Mesenchymal stem cell (in vitro differentiated cells and primary cell): Measurements from ENCODE around the gene TMX4. TPM values are rescaled to one million over a fixed set of nuclear protein-coding genes. Genes with fewer than 3 reads are reported as not detected.
A peak's percentile ranks its signal among the peaks of the same experiment; 100 is the strongest.

ENCODE experiments used
- DNase-seq: peaks from one replicate; pipeline ENCODE4 v3.0.0-alpha.2; 2013
- H2AFZ ChIP-seq: one replicate; pipeline ENCODE4 v1.6.1; 2013; ENCODE audit warnings: low read depth, mild to moderate bottlenecking, control low read depth, inconsistent platforms, low read length, moderate library complexity
- H2AK5ac ChIP-seq: 2 replicates; pipeline ENCODE4 v1.6.1; 2013; ENCODE audit warnings: low read length, moderate library complexity, mild to moderate bottlenecking, inconsistent platforms; ENCODE audit not compliant: severe bottlenecking
- H2BK120ac ChIP-seq: one replicate; pipeline ENCODE4 v1.6.1; 2013; ENCODE audit warnings: low read depth, mild to moderate bottlenecking, inconsistent platforms, low read length, moderate library complexity
- H2BK12ac ChIP-seq, 2 experiments: one replicate each; pipeline ENCODE4 v1.6.1; 2013; ENCODE audit warnings: inconsistent platforms in 2 of 2, low read length in 2 of 2, mild to moderate bottlenecking in 2 of 2, moderate library complexity in 2 of 2, control low read depth in 1 of 2
- H2BK15ac ChIP-seq: one replicate; pipeline ENCODE4 v1.6.1; 2013; ENCODE audit warnings: mild to moderate bottlenecking, low read depth, inconsistent platforms; ENCODE audit not compliant: poor library complexity, severe bottlenecking
- H2BK5ac ChIP-seq: 2 replicates; pipeline ENCODE4 v1.6.1; 2013; ENCODE audit warnings: low read depth, mild to moderate bottlenecking, low read length, control low read depth, inconsistent platforms; ENCODE audit not compliant: poor library complexity, severe bottlenecking
- H3K14ac ChIP-seq, 2 experiments: one replicate each; pipeline ENCODE4 v1.6.1; 2013; ENCODE audit warnings: inconsistent platforms in 2 of 2, low read length in 2 of 2, control low read depth in 1 of 2, mild to moderate bottlenecking in 1 of 2, moderate library complexity in 1 of 2
- H3K18ac ChIP-seq, 2 experiments: one replicate each; pipeline ENCODE4 v1.6.1; 2013; ENCODE audit warnings: inconsistent platforms in 2 of 2, low read length in 2 of 2, control low read depth in 1 of 2, low read depth in 1 of 2, mild to moderate bottlenecking in 1 of 2
- H3K23ac ChIP-seq, 2 experiments: one replicate each; pipeline ENCODE4 v1.6.1; 2013; ENCODE audit warnings: inconsistent platforms in 2 of 2, low read length in 2 of 2, mild to moderate bottlenecking in 2 of 2, moderate library complexity in 2 of 2, control low read depth in 1 of 2
- H3K27ac ChIP-seq: 2 replicates; pipeline ENCODE4 v1.5.1; 2013; ENCODE audit warnings: mild to moderate bottlenecking, moderate library complexity, low read length, control low read depth, inconsistent platforms; ENCODE audit not compliant: poor library complexity, severe bottlenecking
- H3K27me3 ChIP-seq, 2 experiments: 2 replicates each; pipeline versions ENCODE4 v1.6.1 to v1.7.0; 2013; ENCODE audit warnings: low read length in 2 of 2, mild to moderate bottlenecking in 2 of 2, moderate library complexity in 2 of 2, control low read depth in 1 of 2, inconsistent platforms in 1 of 2; ENCODE audit not compliant: control insufficient read depth in 1 of 2, insufficient read depth in 1 of 2
- H3K36me3 ChIP-seq, 2 experiments: 2 replicates each; pipeline versions ENCODE4 v1.6.1 to v1.7.0; 2013; ENCODE audit warnings: low read length in 2 of 2, control low read depth in 1 of 2, inconsistent platforms in 1 of 2, low read depth in 1 of 2, mild to moderate bottlenecking in 1 of 2; ENCODE audit not compliant: insufficient read depth in 2 of 2, control insufficient read depth in 1 of 2
- H3K4ac ChIP-seq, 2 experiments: one replicate each; pipeline ENCODE4 v1.6.1; 2013; ENCODE audit warnings: inconsistent platforms in 2 of 2, low read length in 2 of 2, mild to moderate bottlenecking in 2 of 2, moderate library complexity in 2 of 2, control low read depth in 1 of 2, low read depth in 1 of 2
- H3K4me1 ChIP-seq: 2 replicates; pipeline ENCODE4 v1.6.1; 2013; ENCODE audit warnings: low read depth, low read length, control low read depth; ENCODE audit not compliant: control insufficient read depth, insufficient read depth
- H3K4me2 ChIP-seq: 2 replicates; pipeline ENCODE4 v1.6.1; 2013; ENCODE audit warnings: low read length, mild to moderate bottlenecking, inconsistent platforms; ENCODE audit not compliant: poor library complexity, severe bottlenecking
- H3K4me3 ChIP-seq, 2 experiments: 2 replicates each; pipeline versions ENCODE4 v1.5.1 to v1.7.0; 2013; ENCODE audit warnings: low read length in 2 of 2, mild to moderate bottlenecking in 2 of 2, control low read depth in 1 of 2, low read depth in 1 of 2; ENCODE audit not compliant: insufficient read depth in 1 of 2
- H3K79me1 ChIP-seq: replicated peaks from 2 replicates; pipeline ENCODE4 v1.6.1; 2013; ENCODE audit warnings: mild to moderate bottlenecking, control low read depth, low read length, inconsistent platforms; ENCODE audit not compliant: poor library complexity, severe bottlenecking
- H3K9ac ChIP-seq: 2 replicates; pipeline ENCODE4 v1.7.0; 2013; ENCODE audit warnings: mild to moderate bottlenecking, low read length, moderate library complexity
- H3K9me3 ChIP-seq: 2 replicates; pipeline ENCODE4 v1.7.0; 2013; ENCODE audit warnings: mild to moderate bottlenecking, low read length; ENCODE audit not compliant: control insufficient read depth
- H4K8ac ChIP-seq: one replicate; pipeline ENCODE4 v1.6.1; 2013; ENCODE audit warnings: inconsistent platforms, mild to moderate bottlenecking, low read length, moderate library complexity
- H4K91ac ChIP-seq: one replicate; pipeline ENCODE4 v1.6.1; 2013; ENCODE audit warnings: mild to moderate bottlenecking, low read length, inconsistent platforms
- WGBS: methylation state at CpG from one replicate; pipeline ENCODE4 v1.1.7; 2013; ENCODE audit warnings: mixed read lengths; 5-methylcytosine and 5-hydroxymethylcytosine counted together
- polyA plus RNA-seq, 2 experiments: library from polyadenylated mRNA; stranded (reverse); fragments of 200-250 nt; gene quantifications; one replicate each; pipeline ENCODE4 v1.2.3, GENCODE V29; 2013

Gene TMX4
- polyA plus RNA-seq (2013, experiment 1 of 2) = 28.8 TPM
- polyA plus RNA-seq (2013, experiment 2 of 2) = 29.2 TPM

DNA sequence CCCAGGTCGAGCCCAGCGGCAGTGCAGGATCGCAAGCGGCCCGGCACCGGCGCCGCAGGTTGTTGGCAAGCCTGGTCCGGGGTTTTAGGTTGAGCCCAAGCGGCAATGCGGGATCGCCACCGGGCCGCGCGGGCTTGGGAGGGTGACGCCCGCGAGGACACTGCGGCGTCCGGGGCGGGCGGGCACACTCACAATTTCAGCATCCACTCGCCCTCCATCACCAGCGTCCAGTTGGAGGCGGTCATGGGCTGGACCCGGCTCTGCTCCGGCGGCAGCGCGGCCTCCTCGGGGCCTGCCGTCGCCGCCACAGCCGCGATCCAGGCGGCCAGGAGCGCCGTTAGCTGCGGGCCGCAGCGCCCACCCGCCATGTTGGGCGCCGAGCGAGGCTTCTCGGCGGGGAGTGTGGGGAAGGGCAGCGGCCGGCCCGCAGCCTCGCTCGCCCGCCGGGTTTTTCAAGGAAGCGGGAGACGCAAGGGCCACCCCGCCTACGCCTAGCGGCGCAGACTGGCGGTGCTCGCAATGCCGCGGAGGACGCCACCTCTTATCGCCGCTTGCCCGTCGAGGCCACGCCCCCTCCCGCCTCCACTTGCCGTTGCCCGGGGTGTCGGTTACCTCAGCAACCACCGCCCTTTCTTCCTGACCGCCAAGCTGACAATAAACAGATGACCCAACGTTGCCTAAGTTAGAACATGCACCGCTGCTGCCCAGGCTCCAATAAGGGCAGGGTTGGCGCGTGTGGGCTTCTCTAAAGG is at the start of gene TMX4:
TSS of gene TMX4 (minus strand) at position 516 of the 752 bp plus-strand sequence. CDS start at position 368, 148 bp downstream.
- H3K4ac ChIP-seq = peak within 1 kb of the TSS; percentile 93 to 97
- H2BK120ac ChIP-seq = peak within 1 kb of the TSS; percentile 91
- H2BK12ac ChIP-seq = peak within 1 kb of the TSS; percentile 50 to 63
- no peak within 1 kb of the TSS for H2AK5ac ChIP-seq
- H3K36me3 ChIP-seq = no peaks in the 10 kb centered on the region
- peak; percentile 97 for DNase-seq
- H3K27ac ChIP-seq = peak within 1 kb of the TSS; percentile 57
- peak within 1 kb of the TSS; percentile 27 to 98 for H3K14ac ChIP-seq
- H4K8ac ChIP-seq = peak within 1 kb of the TSS; percentile 83
- H2AFZ ChIP-seq = peak within 1 kb of the TSS; percentile 84
- H3K27me3 ChIP-seq = no peaks in the 10 kb centered on the region
- no peaks in the 10 kb centered on the region for H3K9me3 ChIP-seq
- peak within 1 kb of the TSS; percentile 98 for H4K91ac ChIP-seq
- peak within 1 kb of the TSS in 1 of 2 experiments; percentile 46 for H3K23ac ChIP-seq
- peaks cover 2% of the 10 kb centered on the region for H3K4me1 ChIP-seq
- peak within 1 kb of the TSS; percentile 93 for H3K9ac ChIP-seq
- peak within 1 kb of the TSS; percentile 49 for H2BK15ac ChIP-seq
- H2BK5ac ChIP-seq = peak within 1 kb of the TSS; percentile 83
- peak within 1 kb of the TSS; percentile 93 for H3K4me2 ChIP-seq
- WGBS = under 1% methylated on average over 70 of the region's 83 CpGs
- H3K18ac ChIP-seq = peak within 1 kb of the TSS; percentile 99
- H3K4me3 ChIP-seq = peak within 1 kb of the TSS; percentile 86 to 88
- H3K79me1 ChIP-seq = peaks cover 8% of the 10 kb centered on the region

GRCh38 chr20:8067082-8067481 is 47.5 kb upstream of the TMX4 start:
- Histone ChIP-seq H2AK5ac (no peak overlapping the region), H2BK120ac (no peak overlapping the region), H4K91ac (no peak overlapping the region), H3K79me1 (no peaks in the 10 kb centered on the region), H2BK15ac (no peak overlapping the region), H3K27ac (no peak overlapping the region), H2AFZ (no peak overlapping the region), H3K4me1 (no peaks in the 10 kb centered on the region), H3K18ac (no peak overlapping the region), H3K23ac (no peak overlapping the region), H3K9me3 (no peaks in the 10 kb centered on the region), H3K4me2 (no peak overlapping the region), H3K9ac (no peak overlapping the region), H3K27me3 (no peaks in the 10 kb centered on the region), H2BK12ac (no peak overlapping the region), H3K4ac (no peak overlapping the region), H3K14ac (no peak overlapping the region), H2BK5ac (no peak overlapping the region), H3K4me3 (no peak overlapping the region), H3K36me3 (no peaks in the 10 kb centered on the region), H4K8ac (no peak overlapping the region)
- WGBS = no CpG with 5 or more reads among the region's 5 CpGs
- DNase-seq = no peak

GRCh38 chr20:8066662-8067061 is 47.1 kb upstream of the TMX4 start:
- Histone ChIP-seq H4K91ac (no peak overlapping the region), H2AFZ (no peak overlapping the region), H3K9me3 (no peaks in the 10 kb centered on the region), H2BK120ac (no peak overlapping the region), H3K27ac (no peak overlapping the region), H3K79me1 (no peaks in the 10 kb centered on the region), H3K4me1 (no peaks in the 10 kb centered on the region), H3K23ac (no peak overlapping the region), H4K8ac (no peak overlapping the region), H3K27me3 (no peaks in the 10 kb centered on the region), H3K4me3 (no peak overlapping the region), H3K14ac (no peak overlapping the region), H3K4me2 (no peak overlapping the region), H3K36me3 (no peaks in the 10 kb centered on the region), H3K9ac (no peak overlapping the region), H3K18ac (no peak overlapping the region), H3K4ac (no peak overlapping the region), H2BK15ac (no peak overlapping the region), H2BK12ac (no peak overlapping the region), H2AK5ac (no peak overlapping the region), H2BK5ac (no peak overlapping the region)
- WGBS = 27% methylated on average over 2 of the region's 2 CpGs
- peak; percentile 26 for DNase-seq

GRCh38 chr20:8065691-8066090 is 46.1 kb upstream of the TMX4 start:
- Histone ChIP-seq H3K4ac (no peak overlapping the region), H3K9me3 (no peaks in the 10 kb centered on the region), H3K4me3 (no peak overlapping the region), H3K9ac (no peak overlapping the region), H2AFZ (no peak overlapping the region), H2AK5ac (no peak overlapping the region), H3K27ac (no peak overlapping the region), H2BK15ac (no peak overlapping the region), H3K4me1 (no peaks in the 10 kb centered on the region), H3K27me3 (no peaks in the 10 kb centered on the region), H4K8ac (no peak overlapping the region), H3K36me3 (no peaks in the 10 kb centered on the region), H2BK12ac (no peak overlapping the region), H4K91ac (no peak overlapping the region), H3K18ac (no peak overlapping the region), H3K14ac (no peak overlapping the region), H2BK120ac (no peak overlapping the region), H3K79me1 (no peaks in the 10 kb centered on the region), H3K4me2 (no peak overlapping the region), H3K23ac (no peak overlapping the region), H2BK5ac (no peak overlapping the region)
- WGBS = 100% methylated on average over 2 of the region's 2 CpGs
- no peak for DNase-seq
